GM12875 (cell line): ENCODE measurements around the gene HOXA7.

ENCODE experiments used
- H3K4me3 ChIP-seq: one replicate; pipeline ENCODE4 v1.5.1; 2011; ENCODE audit warnings: low read depth, low read length, control low read depth
- TF ChIP-seq, protein P1 (sequence below): IDR thresholded peaks from 2 replicates; pipeline ENCODE4 v1.5.1; 2011; ENCODE audit warnings: low read depth, mild to moderate bottlenecking, control low read depth, inconsistent platforms, low read length, moderate library complexity, borderline replicate concordance; ENCODE audit not compliant: insufficient read depth

The HOXA7 gene

DNA sequence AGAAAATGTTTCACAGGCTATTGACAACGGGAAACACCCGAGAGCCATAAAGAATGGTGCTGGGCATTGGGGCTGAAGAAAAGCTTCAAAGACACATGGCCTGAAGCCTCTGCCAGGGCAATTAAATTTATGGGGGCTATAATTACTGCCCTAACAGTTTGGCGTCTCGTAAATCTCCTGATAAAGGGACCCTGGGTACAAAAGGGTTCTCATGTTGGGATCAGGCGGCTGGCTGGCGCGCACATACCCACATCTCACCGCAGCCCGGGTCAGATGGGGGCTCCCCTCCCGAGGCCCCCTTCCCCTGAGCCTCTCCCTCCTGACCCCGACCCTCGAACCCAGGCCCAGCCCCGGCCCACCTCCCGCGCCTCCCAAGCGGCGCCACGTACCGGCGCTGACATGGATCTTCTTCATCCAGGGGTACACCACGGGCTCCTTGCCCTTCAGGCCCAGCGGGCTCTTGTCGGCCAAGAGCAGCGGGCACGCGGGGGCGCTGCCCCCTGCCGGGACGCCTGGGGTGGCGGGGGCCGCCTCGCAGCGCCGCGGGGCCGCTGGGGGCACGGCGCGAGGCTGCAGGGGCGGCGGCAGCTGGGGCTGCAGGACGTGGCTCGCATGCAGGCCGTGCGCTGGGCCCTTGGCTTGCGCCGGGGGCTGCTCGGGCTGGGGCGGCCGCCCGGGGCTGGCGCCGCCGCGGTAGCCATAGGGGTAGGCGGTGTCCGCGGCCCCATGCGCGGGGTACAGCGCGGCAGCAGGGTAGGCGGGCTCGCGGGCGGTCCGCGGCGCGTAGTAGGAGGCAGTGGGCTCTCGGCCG is 26.5 kb downstream of the HOXA7 start:
- H3K4me3 ChIP-seq, result no peak overlapping the region
- TF ChIP-seq, protein P1, sequence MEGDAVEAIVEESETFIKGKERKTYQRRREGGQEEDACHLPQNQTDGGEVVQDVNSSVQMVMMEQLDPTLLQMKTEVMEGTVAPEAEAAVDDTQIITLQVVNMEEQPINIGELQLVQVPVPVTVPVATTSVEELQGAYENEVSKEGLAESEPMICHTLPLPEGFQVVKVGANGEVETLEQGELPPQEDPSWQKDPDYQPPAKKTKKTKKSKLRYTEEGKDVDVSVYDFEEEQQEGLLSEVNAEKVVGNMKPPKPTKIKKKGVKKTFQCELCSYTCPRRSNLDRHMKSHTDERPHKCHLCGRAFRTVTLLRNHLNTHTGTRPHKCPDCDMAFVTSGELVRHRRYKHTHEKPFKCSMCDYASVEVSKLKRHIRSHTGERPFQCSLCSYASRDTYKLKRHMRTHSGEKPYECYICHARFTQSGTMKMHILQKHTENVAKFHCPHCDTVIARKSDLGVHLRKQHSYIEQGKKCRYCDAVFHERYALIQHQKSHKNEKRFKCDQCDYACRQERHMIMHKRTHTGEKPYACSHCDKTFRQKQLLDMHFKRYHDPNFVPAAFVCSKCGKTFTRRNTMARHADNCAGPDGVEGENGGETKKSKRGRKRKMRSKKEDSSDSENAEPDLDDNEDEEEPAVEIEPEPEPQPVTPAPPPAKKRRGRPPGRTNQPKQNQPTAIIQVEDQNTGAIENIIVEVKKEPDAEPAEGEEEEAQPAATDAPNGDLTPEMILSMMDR, result no peak

DNA sequence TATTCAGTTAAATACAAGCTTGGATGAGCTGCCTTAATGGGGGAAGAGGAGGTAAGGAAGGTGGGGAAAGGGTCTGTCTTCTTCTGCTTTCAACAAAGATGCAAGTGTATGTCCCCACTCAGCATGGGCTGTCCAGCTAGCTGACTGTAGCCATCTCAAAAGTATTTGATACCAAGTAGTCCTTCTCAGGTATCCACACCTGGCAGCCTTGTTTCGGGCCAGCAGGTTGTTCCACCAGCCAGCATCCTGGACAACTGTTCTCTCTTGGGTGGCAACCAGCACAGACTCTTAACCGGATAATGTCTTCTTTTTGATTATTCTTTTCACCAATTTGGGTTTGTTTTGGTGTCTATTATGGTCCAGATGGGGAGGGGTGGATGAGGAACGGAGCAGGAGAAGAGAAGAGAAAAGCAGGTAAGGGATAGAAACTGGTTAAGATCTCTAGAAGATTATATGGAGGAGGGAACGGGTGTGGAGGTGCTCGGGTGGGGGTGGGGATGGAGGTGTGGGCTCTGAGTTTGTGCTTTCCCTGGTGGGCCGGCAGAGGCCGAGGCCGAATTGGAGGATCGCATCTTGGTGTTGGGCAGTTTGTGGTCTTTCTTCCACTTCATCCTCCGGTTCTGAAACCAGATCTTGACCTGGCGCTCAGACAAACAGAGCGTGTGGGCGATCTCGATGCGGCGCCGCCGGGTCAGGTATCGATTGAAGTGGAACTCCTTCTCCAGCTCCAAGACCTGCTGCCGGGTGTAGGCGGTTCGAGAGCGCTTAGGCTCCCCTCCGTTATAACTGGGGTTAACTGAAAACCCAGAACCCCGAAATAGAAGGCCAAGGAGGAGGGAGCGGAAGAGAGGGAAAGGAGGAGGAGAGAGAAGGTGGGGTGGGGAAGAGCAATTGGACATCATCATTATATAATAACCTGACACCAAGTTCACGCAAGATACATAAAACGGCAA is 27.4 kb downstream of the HOXA7 start:
- no peak overlapping the region for H3K4me3 ChIP-seq
- TF ChIP-seq, protein P1, result no peak

DNA sequence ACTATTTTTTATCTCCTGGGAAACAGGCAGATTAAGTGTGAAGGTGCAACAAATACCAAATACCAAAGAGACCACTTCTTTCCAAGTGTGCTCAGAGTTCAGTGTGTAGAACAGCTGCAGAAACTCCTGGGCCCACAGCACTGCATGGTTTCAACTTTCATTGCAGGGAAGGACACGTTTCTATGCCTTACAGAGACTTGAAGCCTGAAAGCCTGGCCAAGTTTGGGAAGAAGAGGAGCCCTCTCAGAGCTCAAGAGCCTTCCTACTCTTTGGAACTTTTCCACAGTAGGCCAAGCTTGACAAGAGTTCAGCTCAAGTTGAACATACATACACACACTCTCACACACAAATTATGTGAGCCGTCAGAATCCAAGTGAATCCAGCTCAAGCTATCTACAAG is 28.4 kb downstream of the HOXA7 start:
- H3K4me3 ChIP-seq, result no peak overlapping the region

DNA sequence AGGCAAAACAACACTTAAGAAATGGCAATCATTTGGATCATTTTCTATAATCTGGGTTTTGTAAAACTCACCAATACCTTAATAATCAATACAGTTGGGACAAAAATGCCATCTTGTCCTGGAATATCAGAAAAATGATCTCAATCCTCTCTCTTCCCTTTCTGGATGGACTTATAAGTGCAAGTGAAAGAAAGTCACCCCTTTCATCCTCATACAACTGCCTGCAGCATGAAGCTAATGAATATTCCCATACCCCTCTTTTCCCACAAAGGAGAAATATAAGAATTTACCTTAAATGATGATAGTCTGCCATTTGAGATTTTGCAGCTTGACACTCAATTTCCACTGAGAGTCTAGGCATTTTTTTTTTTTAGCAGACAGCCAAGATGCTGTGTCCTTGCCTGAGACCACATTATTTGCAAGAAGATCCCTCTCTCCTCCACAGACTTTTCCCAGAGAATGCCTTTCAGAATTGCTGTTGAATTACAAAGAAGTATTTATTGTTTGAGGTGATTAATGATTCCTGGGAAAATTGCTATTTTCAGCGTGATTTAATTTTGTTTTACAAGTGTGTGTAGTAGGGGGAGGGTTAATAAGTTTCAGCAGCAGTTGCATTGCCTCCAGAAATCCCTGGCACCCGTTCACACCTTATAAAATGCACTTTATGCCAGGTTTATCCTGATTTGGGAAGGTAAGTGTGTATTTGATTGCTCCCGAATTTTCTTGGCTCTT is 29.7 kb downstream of the HOXA7 start:
- H3K4me3 ChIP-seq, result no peak overlapping the region
- TF ChIP-seq, protein P1, result no peak

More for the DNA sequence above, 28.4 kb downstream of the HOXA7 start:
- TF ChIP-seq, protein P1, result no peak

DNA sequence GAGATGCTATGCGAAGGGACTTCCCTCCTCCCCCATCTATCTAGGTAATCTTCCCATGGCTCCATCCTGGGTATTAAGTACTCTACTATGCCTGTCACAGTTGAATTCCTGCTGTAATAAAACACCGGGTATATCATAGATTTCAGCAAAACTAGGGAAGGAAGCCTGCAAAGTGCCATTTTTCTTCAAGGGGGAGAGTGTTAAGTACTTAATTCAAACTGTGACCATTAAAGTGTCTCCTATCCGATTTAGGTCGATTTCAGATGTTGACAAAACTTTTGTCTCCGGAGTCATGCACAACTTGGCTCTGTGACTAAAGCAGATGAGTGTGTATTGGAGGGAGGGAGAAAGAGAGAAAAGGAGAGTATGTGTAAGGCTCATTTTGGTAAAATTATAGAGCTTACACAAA is 30.5 kb downstream of the HOXA7 start:
- no peak overlapping the region for H3K4me3 ChIP-seq
- TF ChIP-seq, protein P1, result no peak

DNA sequence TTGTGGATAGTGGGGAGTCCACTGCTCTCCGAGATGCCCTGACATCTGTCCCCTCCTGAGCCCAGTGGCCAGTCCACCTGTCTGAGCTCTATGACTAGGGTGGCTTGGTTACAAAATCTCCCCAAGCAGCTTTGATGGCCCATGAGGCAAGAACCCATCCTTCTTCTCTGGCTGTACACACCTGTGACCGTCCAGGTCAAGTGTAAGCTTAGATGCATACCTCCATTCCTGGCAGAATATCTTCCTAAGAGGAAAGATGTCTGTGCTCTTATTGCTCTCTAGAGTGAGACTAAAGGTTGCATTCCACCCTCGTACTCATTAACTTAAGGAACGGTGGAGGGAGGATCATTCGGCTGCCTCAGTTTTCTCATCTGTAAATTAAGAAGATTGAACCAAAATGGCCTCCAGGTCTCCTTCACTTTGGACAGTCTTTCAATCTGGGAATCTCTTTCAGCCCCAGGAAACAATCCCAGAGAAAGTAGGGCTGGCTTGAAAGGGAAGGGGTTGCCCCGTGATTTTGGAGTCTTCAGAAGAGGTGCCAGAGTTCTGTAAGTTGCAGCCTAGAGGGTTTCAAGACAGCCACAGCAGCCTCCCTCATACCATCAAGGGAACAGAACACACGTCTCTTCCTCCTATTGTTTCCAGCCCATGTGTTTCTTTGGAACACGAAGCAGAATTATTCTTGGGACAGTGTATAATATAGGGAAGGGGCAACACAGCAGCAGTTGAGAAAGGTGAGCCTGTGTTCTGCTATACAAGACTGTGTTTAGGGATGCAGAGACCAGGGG is 31.4 kb downstream of the HOXA7 start:
- H3K4me3 ChIP-seq, result no peak overlapping the region
- TF ChIP-seq, protein P1, result no peak
